ENCODE data around the gene IFT57.

IFT57 gene

GRCh38 chr3:108201258-108201657 lies 21.0 kb downstream of the IFT57 start:
- Histone ChIP-seq H3K27ac (ENCODE audit: extremely low read depth, low read depth, low read length) (no peak overlapping the region), H3K4me1 (ENCODE audit: control insufficient read depth, insufficient read depth, low read length) (no peaks in the 10 kb centered on the region), H3K4me3 (ENCODE audit: low read depth, low read length) (no peak overlapping the region), H3K36me3 (ENCODE audit: control insufficient read depth in 2 of 2, insufficient read depth in 1 of 2, low read length in 2 of 2) (peaks cover 0 to 14% of the 10 kb centered on the region in 2 experiments; a peak in 1 of 3 replicates), H3K9me3 (ENCODE audit: control insufficient read depth, insufficient read depth, low read depth, low read length) (no peaks in the 10 kb centered on the region)
- TF ChIP-seq ZNF148 (tag by site-specific recombination; IDR thresholded peaks at IDR 0.05; ENCODE audit: borderline replicate concordance) (no peak), ZNF292 (tag by site-specific recombination; IDR thresholded peaks at IDR 0.05; ENCODE audit: borderline replicate concordance, low read depth) (no peak), KLF9 (tag by site-specific recombination; IDR thresholded peaks at IDR 0.05; ENCODE audit: low read depth) (no peak), ELK4 (IDR thresholded peaks at IDR 0.05; ENCODE audit: borderline replicate concordance, low read depth, low read length) (no peak), KLF10 (tag by site-specific recombination; IDR thresholded peaks at IDR 0.05) (no peak), ZNF561 (tag by site-specific recombination; IDR thresholded peaks at IDR 0.05; ENCODE audit: borderline replicate concordance) (no peak), ZNF558 (tag by site-specific recombination; IDR thresholded peaks at IDR 0.05) (no peak), ZNF302 (tag by site-specific recombination; IDR thresholded peaks at IDR 0.05; ENCODE audit: low read depth) (no peak), SCRT1 (tag by site-specific recombination; IDR thresholded peaks at IDR 0.05; ENCODE audit: borderline replicate concordance) (no peak), ZNF626 (tag by site-specific recombination; IDR thresholded peaks at IDR 0.05) (no peak), ZNF560 (tag by site-specific recombination; IDR thresholded peaks at IDR 0.05; ENCODE audit: borderline replicate concordance) (no peak), ZBTB10 (tag by site-specific recombination; IDR thresholded peaks at IDR 0.05) (no peak), ZNF157 (tag by site-specific recombination; IDR thresholded peaks at IDR 0.05) (no peak)
- TF ChIP-seq, protein P1, sequence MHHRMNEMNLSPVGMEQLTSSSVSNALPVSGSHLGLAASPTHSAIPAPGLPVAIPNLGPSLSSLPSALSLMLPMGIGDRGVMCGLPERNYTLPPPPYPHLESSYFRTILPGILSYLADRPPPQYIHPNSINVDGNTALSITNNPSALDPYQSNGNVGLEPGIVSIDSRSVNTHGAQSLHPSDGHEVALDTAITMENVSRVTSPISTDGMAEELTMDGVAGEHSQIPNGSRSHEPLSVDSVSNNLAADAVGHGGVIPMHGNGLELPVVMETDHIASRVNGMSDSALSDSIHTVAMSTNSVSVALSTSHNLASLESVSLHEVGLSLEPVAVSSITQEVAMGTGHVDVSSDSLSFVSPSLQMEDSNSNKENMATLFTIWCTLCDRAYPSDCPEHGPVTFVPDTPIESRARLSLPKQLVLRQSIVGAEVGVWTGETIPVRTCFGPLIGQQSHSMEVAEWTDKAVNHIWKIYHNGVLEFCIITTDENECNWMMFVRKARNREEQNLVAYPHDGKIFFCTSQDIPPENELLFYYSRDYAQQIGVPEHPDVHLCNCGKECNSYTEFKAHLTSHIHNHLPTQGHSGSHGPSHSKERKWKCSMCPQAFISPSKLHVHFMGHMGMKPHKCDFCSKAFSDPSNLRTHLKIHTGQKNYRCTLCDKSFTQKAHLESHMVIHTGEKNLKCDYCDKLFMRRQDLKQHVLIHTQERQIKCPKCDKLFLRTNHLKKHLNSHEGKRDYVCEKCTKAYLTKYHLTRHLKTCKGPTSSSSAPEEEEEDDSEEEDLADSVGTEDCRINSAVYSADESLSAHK (tag by site-specific recombination; IDR thresholded peaks at IDR 0.05), result no peak
- TF ChIP-seq, protein P2, sequence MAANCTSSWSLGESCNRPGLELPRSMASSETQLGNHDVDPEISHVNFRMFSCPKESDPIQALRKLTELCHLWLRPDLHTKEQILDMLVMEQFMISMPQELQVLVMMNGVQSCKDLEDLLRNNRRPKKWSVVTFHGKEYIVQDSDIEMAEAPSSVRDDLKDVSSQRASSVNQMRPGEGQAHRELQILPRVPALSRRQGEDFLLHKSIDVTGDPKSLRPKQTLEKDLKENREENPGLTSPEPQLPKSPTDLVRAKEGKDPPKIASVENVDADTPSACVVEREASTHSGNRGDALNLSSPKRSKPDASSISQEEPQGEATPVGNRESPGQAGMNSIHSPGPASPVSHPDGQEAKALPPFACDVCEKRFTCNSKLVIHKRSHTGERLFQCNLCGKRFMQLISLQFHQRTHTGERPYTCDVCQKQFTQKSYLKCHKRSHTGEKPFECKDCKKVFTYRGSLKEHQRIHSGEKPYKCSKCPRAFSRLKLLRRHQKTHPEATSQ (tag by site-specific recombination; IDR thresholded peaks at IDR 0.05), result no peak
- POLR2A ChIA-PET, result no interaction called here
- CTCF ChIA-PET, result no interaction called here

All from HEK293 (cell line).